Gastrocnemius medialis (tissue), 4 donors: Measurements from ENCODE around the gene LORICRIN. TPM values are rescaled to one million over a fixed set of nuclear protein-coding genes. Genes with fewer than 3 reads are reported as not detected.

Experiments
- ATAC-seq, 2 donors: fragments of 150-250 bp; one replicate each; pipeline ENCODE4 v1.9.1; 2016
- DNase-seq, 2 donors: peaks; one replicate each; pipeline ENCODE4 v3.0.0-alpha.2; 2019
- H3K27ac ChIP-seq, 4 donors: fragments of 200-600 bp; sonication (generic); 1 replicate in 1 of 4; 2 replicates in 3 of 4; pipeline ENCODE4 v1.5.1; 2016 to 2018; ENCODE audit warnings: mild to moderate bottlenecking in 2 of 4, moderate library complexity in 1 of 4
- H3K27me3 ChIP-seq, 3 donors: fragments of 200-600 bp; sonication (generic) in 2 of 3; 1 replicate in 1 of 3; 2 replicates in 2 of 3; pipeline versions ENCODE4 v1.5.1 to v1.6.0; 2016 to 2019; ENCODE audit warnings: mild to moderate bottlenecking in 1 of 3, moderate library complexity in 1 of 3
- H3K36me3 ChIP-seq, 2 donors: fragments of 200-600 bp; sonication (generic) in 1 of 2; one replicate each; pipeline ENCODE4 v1.5.1; 2017 to 2018
- H3K4me1 ChIP-seq, 2 donors: fragments of 200-600 bp; sonication (generic) in 1 of 2; one replicate each; pipeline ENCODE4 v1.5.1; 2016 to 2017; ENCODE audit warnings: mild to moderate bottlenecking in 2 of 2
- H3K4me3 ChIP-seq, 4 donors: fragments of 200-600 bp; sonication (generic) in 3 of 4; 1 replicate in 1 of 4; 2 replicates in 3 of 4; pipeline ENCODE4 v1.5.1; 2016 to 2019; ENCODE audit warnings: mild to moderate bottlenecking in 2 of 4
- H3K9me3 ChIP-seq, 3 donors: fragments of 200-600 bp; sonication (generic) in 2 of 3; 1 replicate in 1 of 3; 2 replicates in 2 of 3; pipeline ENCODE4 v1.5.1; 2016 to 2019
- POLR2A ChIP-seq, 2 donors: fragments of 450-650 bp; IDR thresholded peaks; one replicate each; pipeline ENCODE4 v1.6.1; 2017; ENCODE audit warnings: antibody characterized with exemption in 2 of 2, mild to moderate bottlenecking in 2 of 2, moderate library complexity in 2 of 2
- in situ Hi-C, 4 donors: fragments of 200-750 bp; cut with MboI; loops; one replicate each; pipeline versions ENCODE4 v1.15.0 to v1.8.0; 2017; ENCODE audit warnings: low sequenced_read_pairs in 4 of 4
- intact Hi-C: fragments of 100-400 bp; cut with DNase I; formaldehyde crosslinking; loops from one replicate; pipeline ENCODE4 v1.15.1; 2023; ENCODE audit warnings: low total_unique reads
- total RNA-seq, 4 donors: library from RNA; depleted of rRNA; stranded (reverse); fragments of >200 nt; gene quantifications; one replicate each; pipeline versions ENCODE4 v1.1.0 to v1.2.3, GENCODE V29; 2016
- TF ChIP-seq, protein P1 (sequence below), 5 experiments: fragments of 450-650 bp in 3 of 5; fragments of 200-600 bp in 2 of 5; sonication (generic) in 2 of 5; IDR thresholded peaks in 4 of 5; conservative IDR thresholded peaks in 1 of 5; 1 replicate in 4 of 5; 2 replicates in 1 of 5; pipeline ENCODE4 v1.5.1; 2016 to 2019; ENCODE audit warnings: antibody characterized with exemption in 5 of 5, mild to moderate bottlenecking in 3 of 5, moderate library complexity in 3 of 5

Gene LORICRIN
- total RNA-seq, 4 donors from 2014 or later = not detected

DNA sequence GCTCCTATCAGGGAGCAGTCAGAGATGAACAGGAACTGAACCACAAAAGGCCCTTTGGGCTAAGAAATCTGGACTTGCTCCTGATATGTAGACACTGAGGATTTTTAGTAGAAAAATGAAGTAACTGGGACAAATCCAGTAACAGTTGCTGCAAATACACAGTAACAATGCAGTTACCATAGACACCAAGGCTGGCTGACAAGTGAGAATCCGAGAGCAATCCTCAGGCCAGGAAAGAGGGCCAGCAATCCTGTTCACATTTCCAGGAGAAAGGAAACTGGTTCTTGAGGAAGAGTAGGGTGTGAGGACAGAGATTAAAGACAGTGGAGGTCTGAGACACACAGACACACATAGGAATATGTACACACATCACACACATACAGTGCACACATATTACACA is 9.3 kb upstream of the LORICRIN start:
- in situ Hi-C loops = no loop called here
- DNase-seq (no peak), ATAC-seq (no peak)
- Histone ChIP-seq H3K4me3 (no peak overlapping the region), H3K36me3 (no peaks in the 10 kb centered on the region), H3K9me3 (no peaks in the 10 kb centered on the region), H3K27me3 (peaks cover 0 to 3% (median 0%) of the 10 kb centered on the region in 3 donors), H3K27ac (no peak overlapping the region), H3K4me1 (no peaks in the 10 kb centered on the region)
- intact Hi-C loops = no loop called here
- TF ChIP-seq, protein P1, sequence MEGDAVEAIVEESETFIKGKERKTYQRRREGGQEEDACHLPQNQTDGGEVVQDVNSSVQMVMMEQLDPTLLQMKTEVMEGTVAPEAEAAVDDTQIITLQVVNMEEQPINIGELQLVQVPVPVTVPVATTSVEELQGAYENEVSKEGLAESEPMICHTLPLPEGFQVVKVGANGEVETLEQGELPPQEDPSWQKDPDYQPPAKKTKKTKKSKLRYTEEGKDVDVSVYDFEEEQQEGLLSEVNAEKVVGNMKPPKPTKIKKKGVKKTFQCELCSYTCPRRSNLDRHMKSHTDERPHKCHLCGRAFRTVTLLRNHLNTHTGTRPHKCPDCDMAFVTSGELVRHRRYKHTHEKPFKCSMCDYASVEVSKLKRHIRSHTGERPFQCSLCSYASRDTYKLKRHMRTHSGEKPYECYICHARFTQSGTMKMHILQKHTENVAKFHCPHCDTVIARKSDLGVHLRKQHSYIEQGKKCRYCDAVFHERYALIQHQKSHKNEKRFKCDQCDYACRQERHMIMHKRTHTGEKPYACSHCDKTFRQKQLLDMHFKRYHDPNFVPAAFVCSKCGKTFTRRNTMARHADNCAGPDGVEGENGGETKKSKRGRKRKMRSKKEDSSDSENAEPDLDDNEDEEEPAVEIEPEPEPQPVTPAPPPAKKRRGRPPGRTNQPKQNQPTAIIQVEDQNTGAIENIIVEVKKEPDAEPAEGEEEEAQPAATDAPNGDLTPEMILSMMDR (IDR thresholded peaks at IDR 0.05 in 4 of 5, conservative IDR thresholded peaks at IDR 0.05 in 1 of 5) = no peak
- no peak for TF ChIP-seq POLR2A (IDR thresholded peaks at IDR 0.05)

- ATAC-seq = no peak
- intact Hi-C loops = no loop called here
Observed at GRCh38 chr1:153251087-153251486, 8.4 kb upstream of the LORICRIN start.

DNA sequence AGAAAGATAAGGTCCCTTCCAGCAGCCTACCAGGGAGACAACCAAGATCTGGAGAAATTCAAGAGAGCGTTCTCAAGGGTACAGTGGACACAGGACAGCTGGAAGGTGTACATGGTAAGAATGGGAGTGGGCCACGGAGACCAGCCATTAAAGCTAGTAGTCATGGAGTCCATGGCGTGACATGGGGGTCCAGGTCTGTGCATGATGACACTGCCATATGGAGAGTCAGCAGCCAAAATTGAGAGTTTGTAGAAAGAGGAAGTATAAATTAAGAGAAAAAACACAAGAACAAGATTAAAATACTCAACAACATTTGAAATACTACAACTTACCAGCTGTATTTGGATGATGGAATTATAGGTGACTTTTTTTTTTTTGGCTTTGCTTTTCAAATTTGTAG is 7.9 kb upstream of the LORICRIN start:
- no peaks in the 10 kb centered on the region for H3K36me3 ChIP-seq
- H3K4me1 ChIP-seq = no peaks in the 10 kb centered on the region
- H3K27ac ChIP-seq = no peak overlapping the region
- DNase-seq (no peak), ATAC-seq (no peak)
- intact Hi-C loops = no loop called here
- no peak overlapping the region for H3K4me3 ChIP-seq
- in situ Hi-C loops = no loop called here
- no peak for TF ChIP-seq POLR2A (IDR thresholded peaks at IDR 0.05)
- TF ChIP-seq, protein P1 (IDR thresholded peaks at IDR 0.05 in 4 of 5, conservative IDR thresholded peaks at IDR 0.05 in 1 of 5) = no peak
- H3K27me3 ChIP-seq = peaks cover 0 to 3% (median 0%) of the 10 kb centered on the region in 3 donors
- H3K9me3 ChIP-seq = no peaks in the 10 kb centered on the region

More at GRCh38 chr1:153251087-153251486, 8.4 kb upstream of the LORICRIN start:
- no peak for DNase-seq
- peaks cover 0 to 3% (median 0%) of the 10 kb centered on the region in 3 donors for H3K27me3 ChIP-seq
- H3K9me3 ChIP-seq = no peaks in the 10 kb centered on the region
- H3K4me1 ChIP-seq = no peaks in the 10 kb centered on the region
- no peak overlapping the region for H3K4me3 ChIP-seq
- no peak overlapping the region for H3K27ac ChIP-seq
- no peaks in the 10 kb centered on the region for H3K36me3 ChIP-seq
- in situ Hi-C loops = no loop called here
- TF ChIP-seq POLR2A (IDR thresholded peaks at IDR 0.05) = no peak
- TF ChIP-seq, protein P1 (IDR thresholded peaks at IDR 0.05 in 4 of 5, conservative IDR thresholded peaks at IDR 0.05 in 1 of 5) = no peak

GRCh38 chr1:153251988-153252387 is 7.5 kb upstream of the LORICRIN start:
- TF ChIP-seq, protein P1 (IDR thresholded peaks at IDR 0.05 in 4 of 5, conservative IDR thresholded peaks at IDR 0.05 in 1 of 5) = no peak
- no peak for TF ChIP-seq POLR2A (IDR thresholded peaks at IDR 0.05)
- no peaks in the 10 kb centered on the region for H3K4me1 ChIP-seq
- no peak overlapping the region for H3K27ac ChIP-seq
- H3K36me3 ChIP-seq = no peaks in the 10 kb centered on the region
- DNase-seq (no peak), ATAC-seq (no peak)
- no peak overlapping the region for H3K4me3 ChIP-seq
- H3K9me3 ChIP-seq = no peaks in the 10 kb centered on the region
- peaks cover 0 to 3% (median 0%) of the 10 kb centered on the region in 3 donors for H3K27me3 ChIP-seq
- in situ Hi-C loops (no loop called here), intact Hi-C loops (no loop called here)

- TF ChIP-seq, protein P1 (IDR thresholded peaks at IDR 0.05 in 4 of 5, conservative IDR thresholded peaks at IDR 0.05 in 1 of 5) = no peak
- TF ChIP-seq POLR2A (IDR thresholded peaks at IDR 0.05) = no peak
- Histone ChIP-seq H3K4me3 (no peak overlapping the region), H3K9me3 (no peaks in the 10 kb centered on the region), H3K27me3 (peaks cover 0 to 3% (median 0%) of the 10 kb centered on the region in 3 donors), H3K4me1 (no peaks in the 10 kb centered on the region), H3K27ac (no peak overlapping the region), H3K36me3 (no peaks in the 10 kb centered on the region)
- ATAC-seq (no peak), DNase-seq (no peak)
- intact Hi-C loops (no loop called here), in situ Hi-C loops (no loop called here)
Observed at GRCh38 chr1:153253076-153253475, 6.4 kb upstream of the LORICRIN start.
